GM23338 (cell line): Measurements from ENCODE around the gene CTNNA2. TPM values are rescaled to one million over a fixed set of nuclear protein-coding genes. Genes with fewer than 3 reads are reported as not detected.

Source experiments
- ATAC-seq: fragments of 200-7000 bp; cut with Tn5 transposase; 3 replicates; pipeline ENCODE4 v1.9.1; 2020
- DNase-seq: peaks from one replicate; pipeline ENCODE4 v3.0.0-alpha.2; 2015; ENCODE audit warnings: low spot score
- H2AFZ ChIP-seq: fragments of 200-600 bp; sonication (generic); 2 replicates; pipeline ENCODE4 v1.8.0; 2016; ENCODE audit warnings: antibody characterized with exemption, mild to moderate bottlenecking, moderate library complexity
- H3F3A ChIP-seq: fragments of 200-600 bp; sonication (generic); replicated peaks from 2 replicates; pipeline ENCODE4 v1.8.0; 2017; ENCODE audit warnings: antibody characterized with exemption, mixed run types, low read depth
- H3K27ac ChIP-seq: fragments of 200-600 bp; sonication (generic); 2 replicates; pipeline ENCODE4 v1.6.1; 2016; ENCODE audit warnings: low read depth
- H3K27me3 ChIP-seq: fragments of 200-600 bp; sonication (generic); 2 replicates; pipeline ENCODE4 v1.8.0; 2016; ENCODE audit warnings: mild to moderate bottlenecking, mixed run types, moderate library complexity; ENCODE audit not compliant: insufficient read depth
- H3K36me3 ChIP-seq: fragments of 200-600 bp; sonication (generic); 2 replicates; pipeline ENCODE4 v1.8.0; 2016; ENCODE audit warnings: mild to moderate bottlenecking; ENCODE audit not compliant: insufficient read depth
- H3K4me1 ChIP-seq: fragments of 200-600 bp; sonication (generic); 2 replicates; pipeline ENCODE4 v1.8.0; 2016; ENCODE audit warnings: mild to moderate bottlenecking, moderate library complexity; ENCODE audit not compliant: insufficient read depth
- H3K4me2 ChIP-seq: fragments of 200-600 bp; sonication (generic); 2 replicates; pipeline ENCODE4 v1.7.1; 2017; ENCODE audit warnings: mixed run types
- H3K4me3 ChIP-seq: fragments of 200-600 bp; sonication (generic); 2 replicates; pipeline ENCODE4 v1.6.1; 2016; ENCODE audit warnings: mixed run types
- H3K79me2 ChIP-seq: fragments of 200-600 bp; sonication (generic); replicated peaks from 2 replicates; pipeline ENCODE4 v1.8.0; 2017; ENCODE audit warnings: mild to moderate bottlenecking; ENCODE audit not compliant: insufficient read depth
- H3K9me2 ChIP-seq: fragments of 200-600 bp; sonication (generic); 2 replicates; pipeline ENCODE4 v1.8.0; 2017; ENCODE audit not compliant: insufficient read depth
- H4K20me1 ChIP-seq: fragments of 200-600 bp; sonication (generic); replicated peaks from 2 replicates; pipeline ENCODE4 v1.8.0; 2017; ENCODE audit warnings: mild to moderate bottlenecking; ENCODE audit not compliant: insufficient read depth
- H3K27ac Mint-ChIP-seq: 2 replicates; pipeline ENCODE4 v1.8.0; 2020; ENCODE audit warnings: inconsistent platforms, mild to moderate bottlenecking, moderate library complexity, mixed read lengths
- H3K27me3 Mint-ChIP-seq: 3 replicates; pipeline ENCODE4 v1.8.0; 2022; ENCODE audit warnings: low read depth, mild to moderate bottlenecking, moderate library complexity, mixed read lengths, inconsistent platforms; ENCODE audit not compliant: insufficient read depth, poor library complexity
- H3K36me3 Mint-ChIP-seq: 3 replicates; pipeline ENCODE4 v1.8.0; 2021; ENCODE audit warnings: low read depth, mild to moderate bottlenecking, inconsistent platforms, moderate library complexity, mixed read lengths
- H3K4me1 Mint-ChIP-seq: 3 replicates; pipeline ENCODE4 v1.8.0; 2020; ENCODE audit warnings: mild to moderate bottlenecking, inconsistent platforms, mixed read lengths
- H3K4me3 Mint-ChIP-seq: 3 replicates; pipeline ENCODE4 v1.8.0; 2021; ENCODE audit warnings: moderate library complexity, mild to moderate bottlenecking, inconsistent platforms, mixed read lengths
- H3K9me3 Mint-ChIP-seq: 3 replicates; pipeline ENCODE4 v1.8.0; 2020; ENCODE audit warnings: moderate library complexity, mild to moderate bottlenecking, inconsistent platforms, mixed read lengths
- CREB1 ChIP-seq: fragments of 250-450 bp; sonication (Bioruptor Pico); IDR thresholded peaks from 2 replicates; pipeline ENCODE4 v1.5.0; 2020; ENCODE audit warnings: low read depth, mild to moderate bottlenecking, moderate library complexity
- CTCF ChIP-seq, 2 experiments: fragments of 200-600 bp in 1 of 2; sonication (generic) in 1 of 2; conservative IDR thresholded peaks; 2 replicates each; pipeline versions ENCODE4 v1.5.1 to v1.6.1; 2016 to 2017; ENCODE audit warnings: antibody characterized with exemption in 2 of 2, low read depth in 2 of 2, mild to moderate bottlenecking in 2 of 2, moderate library complexity in 1 of 2
- ETS1 ChIP-seq: IDR thresholded peaks from 2 replicates; pipeline ENCODE4 v1.6.1; 2016; ENCODE audit warnings: antibody characterized with exemption
- EZH2phosphoT487 ChIP-seq: fragments of 200-600 bp; sonication (generic); IDR thresholded peaks from one replicate; pipeline ENCODE4 v1.8.1; 2018; ENCODE audit warnings: antibody characterized with exemption; ENCODE audit not compliant: unreplicated experiment
- JUNB ChIP-seq: IDR thresholded peaks from one replicate; pipeline ENCODE4 v1.6.1; 2016; ENCODE audit warnings: antibody characterized with exemption; ENCODE audit not compliant: unreplicated experiment
- NANOG ChIP-seq: IDR thresholded peaks from 2 replicates; pipeline ENCODE4 v1.6.1; 2016; ENCODE audit warnings: antibody characterized with exemption, borderline replicate concordance
- POLR2AphosphoS5 ChIP-seq: IDR thresholded peaks from 2 replicates; pipeline ENCODE4 v1.6.1; 2016; ENCODE audit warnings: antibody characterized with exemption, low read depth
- REST ChIP-seq: IDR thresholded peaks from one replicate; pipeline ENCODE4 v1.6.1; 2018; ENCODE audit warnings: antibody characterized with exemption; ENCODE audit not compliant: unreplicated experiment
- STAT1 ChIP-seq: IDR thresholded peaks from one replicate; pipeline ENCODE4 v1.6.1; 2016; ENCODE audit warnings: antibody characterized with exemption; ENCODE audit not compliant: unreplicated experiment
- ZNF114 ChIP-seq: fragments of 250-450 bp; sonication (Bioruptor Pico); IDR thresholded peaks from 2 replicates; pipeline ENCODE4 v1.5.0; 2020; ENCODE audit warnings: mild to moderate bottlenecking, moderate library complexity
- polyA plus RNA-seq: library from polyadenylated mRNA; unstranded; fragments of >200 nt; fragmentation: Nextera tagmentation; extraction: Ambion mirVana; gene quantifications from 2 replicates; pipeline ENCODE4 v1.2.1, GENCODE V29; 2016
- total RNA-seq: library from RNA; depleted of rRNA; stranded (reverse); fragments of >200 nt; shearing (Covaris generic); gene quantifications from 2 replicates; pipeline ENCODE4 v1.2.3, GENCODE V29; 2014

The CTNNA2 gene
- total and polyA plus RNA-seq, 2 experiments from 2014 or later = 6.4 to 15.6 TPM

- TF ChIP-seq JUNB (no peak), REST (no peak), ZNF114 (CRISPR knock-in tag) (no peak), CREB1 (CRISPR knock-in tag) (no peak), POLR2AphosphoS5 (no peak), STAT1 (no peak)
Observed at GRCh38 chr2:80190166-80190565, 677.3 kb downstream of the CTNNA2 start (continued).

- Mint-ChIP-seq H3K27me3 (peaks cover 1% of the 10 kb centered on the region), H3K4me3 (no peak overlapping the region), H3K36me3 (no peaks in the 10 kb centered on the region), H3K9me3 (no peaks in the 10 kb centered on the region), H3K27ac (no peak overlapping the region), H3K4me1 (no peaks in the 10 kb centered on the region)
- no peaks in the 10 kb centered on the region for H3K36me3 ChIP-seq
- no peak overlapping the region for H2AFZ ChIP-seq
- no peaks in the 10 kb centered on the region for H3K79me2 ChIP-seq
- DNase-seq (no peak), ATAC-seq (no peak)
- no peaks in the 10 kb centered on the region for H3K27me3 ChIP-seq
- H3K9me2 ChIP-seq = 0 out of 2 replicates have a peak, but pooled peaks cover 5% of the 10 kb centered on the region
- H3K27ac ChIP-seq = no peak overlapping the region
- no peak overlapping the region for H3K4me2 ChIP-seq
- H3K4me1 ChIP-seq = no peaks in the 10 kb centered on the region
- no peaks in the 10 kb centered on the region for H3F3A ChIP-seq
- TF ChIP-seq CREB1 (CRISPR knock-in tag) (no peak), POLR2AphosphoS5 (no peak), EZH2phosphoT487 (no peak), NANOG (no peak), CTCF (conservative IDR thresholded peaks at IDR 0.05; ENCODE audit: low read depth in 2 of 2) (no peak), JUNB (no peak), ZNF114 (CRISPR knock-in tag) (no peak), REST (no peak), ETS1 (no peak), STAT1 (no peak)
- no peak overlapping the region for H3K4me3 ChIP-seq
- H4K20me1 ChIP-seq = no peaks in the 10 kb centered on the region; the same call in 1 of the 2 replicates
Observed at GRCh38 chr2:80193566-80193965, 680.7 kb downstream of the CTNNA2 start.
